GM06990 (cell line): Measurements from ENCODE around the gene KNL1.

ENCODE experiments used
- DNase-seq: peaks from one replicate; pipeline ENCODE4 v3.0.0-alpha.2; 2011; ENCODE audit not compliant: insufficient read length; ENCODE audit errors: extremely low read depth
- H3K27me3 ChIP-seq: replicated peaks from 2 replicates; pipeline ENCODE4 v1.6.0; 2011; ENCODE audit warnings: low read length; ENCODE audit not compliant: control insufficient read depth, insufficient read depth
- H3K36me3 ChIP-seq: 2 replicates; pipeline ENCODE4 v1.5.1; 2011; ENCODE audit warnings: low read length; ENCODE audit not compliant: control insufficient read depth, insufficient read depth
- H3K4me3 ChIP-seq: replicated peaks from 2 replicates; pipeline ENCODE4 v1.5.1; 2011; ENCODE audit warnings: low read depth, mild to moderate bottlenecking, control low read depth, low read length
- CTCF ChIP-seq: IDR thresholded peaks from 2 replicates; pipeline ENCODE4 v1.5.1; 2011; ENCODE audit warnings: low read length, control low read depth, mild to moderate bottlenecking, inconsistent platforms; ENCODE audit not compliant: insufficient read depth, poor library complexity, severe bottlenecking

KNL1 gene

GRCh38 chr15:40684381-40684780 lies 90.3 kb downstream of the KNL1 start:
- Histone ChIP-seq H3K36me3 (no peaks in the 10 kb centered on the region), H3K27me3 (no peaks in the 10 kb centered on the region), H3K4me3 (no peak overlapping the region)
- no peak for TF ChIP-seq CTCF
- DNase-seq, result no peak

- H3K36me3 ChIP-seq, result no peaks in the 10 kb centered on the region
- TF ChIP-seq CTCF, result no peak
- DNase-seq, result no peak
- H3K4me3 ChIP-seq, result no peak overlapping the region
- H3K27me3 ChIP-seq, result no peaks in the 10 kb centered on the region
Observed at GRCh38 chr15:40685376-40685775, 91.3 kb downstream of the KNL1 start.

- no peaks in the 10 kb centered on the region for H3K27me3 ChIP-seq
- DNase-seq, result no peak
- no peak for TF ChIP-seq CTCF
- H3K4me3 ChIP-seq, result no peak overlapping the region
- no peaks in the 10 kb centered on the region; the same call in none of the 2 replicates for H3K36me3 ChIP-seq
Observed at GRCh38 chr15:40688932-40689799, 95.1 kb downstream of the KNL1 start.

- no peak overlapping the region for H3K4me3 ChIP-seq
- TF ChIP-seq CTCF, result no peak
- DNase-seq, result no peak
Observed at GRCh38 chr15:40691737-40692136, 97.7 kb downstream of the KNL1 start.

GRCh38 chr15:40693904-40694687 lies 100.0 kb downstream of the KNL1 start:
- peak overlapping the region; percentile 95 for H3K4me3 ChIP-seq
- H3K27me3 ChIP-seq, result no peaks in the 10 kb centered on the region
- peak; percentile 36 for DNase-seq
- no peak for TF ChIP-seq CTCF
- H3K36me3 ChIP-seq, result no peaks in the 10 kb centered on the region; the same call in none of the 2 replicates

More at GRCh38 chr15:40691737-40692136, 97.7 kb downstream of the KNL1 start:
- Histone ChIP-seq H3K27me3 (no peaks in the 10 kb centered on the region), H3K36me3 (no peaks in the 10 kb centered on the region; the same call in none of the 2 replicates)
